HepG2 (cell line): Measurements from ENCODE around the gene AEBP1.

Experiments used
- ASH2L ChIP-seq: fragments of 300-600, 200-600 bp; sonication (generic); IDR thresholded peaks from 2 replicates; pipeline ENCODE4 v1.7.0; 2017; ENCODE audit warnings: low read depth, mild to moderate bottlenecking, moderate library complexity, mixed read lengths, low read length; ENCODE audit not compliant: insufficient read length
- RAD21 ChIP-seq: fragments of 450-650 bp; formaldehyde crosslinking; IDR thresholded peaks from 2 replicates; pipeline ENCODE4 v1.5.0; 2020; ENCODE audit warnings: mild to moderate bottlenecking
- TF ChIP-seq, protein P1 (sequence below): sonication (generic); formaldehyde crosslinking; IDR thresholded peaks from 2 replicates; pipeline ENCODE4 v1.4.0; 2020; ENCODE audit warnings: missing genetic modification reagents, mild to moderate bottlenecking, borderline replicate concordance

DNA sequence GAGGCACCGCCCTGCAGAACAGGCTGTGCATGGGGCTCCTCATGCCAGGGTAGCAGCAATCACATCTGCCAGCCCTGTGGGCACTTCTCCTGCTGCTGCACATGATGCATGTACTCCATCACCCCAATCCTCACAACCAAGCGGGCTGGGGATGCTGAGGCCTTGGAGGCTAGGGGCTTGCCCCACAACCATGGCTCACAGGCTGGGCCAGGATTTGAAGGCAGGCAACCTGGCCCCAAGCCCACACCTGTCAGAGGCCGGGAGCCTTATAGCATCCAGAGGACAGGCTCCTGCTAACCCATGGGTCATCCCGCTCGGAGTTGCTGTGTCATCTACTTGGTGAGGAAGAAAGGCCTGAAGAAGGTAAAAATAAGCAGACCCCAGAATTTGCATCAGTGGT lies 24.0 kb upstream of the AEBP1 start:
- TF ChIP-seq, protein P1, sequence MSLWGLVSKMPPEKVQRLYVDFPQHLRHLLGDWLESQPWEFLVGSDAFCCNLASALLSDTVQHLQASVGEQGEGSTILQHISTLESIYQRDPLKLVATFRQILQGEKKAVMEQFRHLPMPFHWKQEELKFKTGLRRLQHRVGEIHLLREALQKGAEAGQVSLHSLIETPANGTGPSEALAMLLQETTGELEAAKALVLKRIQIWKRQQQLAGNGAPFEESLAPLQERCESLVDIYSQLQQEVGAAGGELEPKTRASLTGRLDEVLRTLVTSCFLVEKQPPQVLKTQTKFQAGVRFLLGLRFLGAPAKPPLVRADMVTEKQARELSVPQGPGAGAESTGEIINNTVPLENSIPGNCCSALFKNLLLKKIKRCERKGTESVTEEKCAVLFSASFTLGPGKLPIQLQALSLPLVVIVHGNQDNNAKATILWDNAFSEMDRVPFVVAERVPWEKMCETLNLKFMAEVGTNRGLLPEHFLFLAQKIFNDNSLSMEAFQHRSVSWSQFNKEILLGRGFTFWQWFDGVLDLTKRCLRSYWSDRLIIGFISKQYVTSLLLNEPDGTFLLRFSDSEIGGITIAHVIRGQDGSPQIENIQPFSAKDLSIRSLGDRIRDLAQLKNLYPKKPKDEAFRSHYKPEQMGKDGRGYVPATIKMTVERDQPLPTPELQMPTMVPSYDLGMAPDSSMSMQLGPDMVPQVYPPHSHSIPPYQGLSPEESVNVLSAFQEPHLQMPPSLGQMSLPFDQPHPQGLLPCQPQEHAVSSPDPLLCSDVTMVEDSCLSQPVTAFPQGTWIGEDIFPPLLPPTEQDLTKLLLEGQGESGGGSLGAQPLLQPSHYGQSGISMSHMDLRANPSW (CRISPR knock-in tag), result no peak
- TF ChIP-seq RAD21 (CRISPR knock-in tag), result no peak
- no peak for TF ChIP-seq ASH2L
